GM12801 (cell line): ENCODE results near the gene ADORA2B.

Experiments
- TF ChIP-seq, protein P1 (sequence below): IDR thresholded peaks from one replicate; pipeline ENCODE4 v1.5.1; 2011; ENCODE audit warnings: control low read depth; ENCODE audit not compliant: insufficient read length; ENCODE audit errors: extremely low read depth

The ADORA2B gene

DNA sequence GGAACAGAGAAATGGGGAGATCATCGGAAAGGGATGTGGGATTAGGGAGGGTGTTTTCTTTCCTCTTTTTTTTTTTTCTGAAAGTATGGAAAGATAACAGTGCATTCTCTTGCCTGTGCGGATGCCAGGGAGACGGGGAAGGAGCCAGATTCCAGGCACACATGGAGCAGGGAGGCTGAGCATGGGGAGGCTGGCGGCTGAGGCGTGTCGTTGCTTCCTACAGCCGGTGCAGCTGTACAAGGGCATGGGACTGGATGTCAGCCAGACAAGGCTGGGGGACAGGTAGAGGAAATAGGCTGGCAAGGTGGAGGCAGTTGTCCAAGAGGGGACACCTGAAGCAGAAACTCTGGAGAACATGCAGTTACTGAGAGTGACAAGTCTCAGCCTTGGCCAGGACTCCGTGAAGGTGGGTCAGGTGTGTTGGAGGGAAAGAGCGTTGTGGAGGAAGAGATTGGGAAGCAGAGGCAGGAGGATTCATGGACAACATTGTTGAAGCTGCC, 16.6 kb upstream of the ADORA2B start:
- TF ChIP-seq, protein P1, sequence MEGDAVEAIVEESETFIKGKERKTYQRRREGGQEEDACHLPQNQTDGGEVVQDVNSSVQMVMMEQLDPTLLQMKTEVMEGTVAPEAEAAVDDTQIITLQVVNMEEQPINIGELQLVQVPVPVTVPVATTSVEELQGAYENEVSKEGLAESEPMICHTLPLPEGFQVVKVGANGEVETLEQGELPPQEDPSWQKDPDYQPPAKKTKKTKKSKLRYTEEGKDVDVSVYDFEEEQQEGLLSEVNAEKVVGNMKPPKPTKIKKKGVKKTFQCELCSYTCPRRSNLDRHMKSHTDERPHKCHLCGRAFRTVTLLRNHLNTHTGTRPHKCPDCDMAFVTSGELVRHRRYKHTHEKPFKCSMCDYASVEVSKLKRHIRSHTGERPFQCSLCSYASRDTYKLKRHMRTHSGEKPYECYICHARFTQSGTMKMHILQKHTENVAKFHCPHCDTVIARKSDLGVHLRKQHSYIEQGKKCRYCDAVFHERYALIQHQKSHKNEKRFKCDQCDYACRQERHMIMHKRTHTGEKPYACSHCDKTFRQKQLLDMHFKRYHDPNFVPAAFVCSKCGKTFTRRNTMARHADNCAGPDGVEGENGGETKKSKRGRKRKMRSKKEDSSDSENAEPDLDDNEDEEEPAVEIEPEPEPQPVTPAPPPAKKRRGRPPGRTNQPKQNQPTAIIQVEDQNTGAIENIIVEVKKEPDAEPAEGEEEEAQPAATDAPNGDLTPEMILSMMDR = no peak

DNA sequence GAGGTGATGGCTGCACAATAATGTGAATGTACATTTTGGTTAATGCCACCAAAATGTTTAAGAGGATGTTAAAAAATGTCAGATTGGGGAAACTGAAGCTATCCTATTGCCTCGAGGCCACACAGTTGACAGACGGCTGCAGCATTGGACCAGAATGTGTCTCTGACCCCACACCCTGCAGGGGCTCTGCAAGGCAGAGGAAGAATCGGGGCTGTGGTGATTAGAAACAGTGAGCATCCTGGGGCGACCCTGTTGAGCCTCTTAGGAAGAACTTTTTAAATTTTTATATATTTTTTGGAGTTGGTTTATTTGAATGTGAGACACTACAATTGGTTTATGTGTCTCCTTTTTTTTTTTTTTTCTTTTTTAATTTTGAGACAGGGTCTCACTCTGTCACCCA, 15.0 kb upstream of the ADORA2B start:
- TF ChIP-seq, protein P1 = no peak

DNA sequence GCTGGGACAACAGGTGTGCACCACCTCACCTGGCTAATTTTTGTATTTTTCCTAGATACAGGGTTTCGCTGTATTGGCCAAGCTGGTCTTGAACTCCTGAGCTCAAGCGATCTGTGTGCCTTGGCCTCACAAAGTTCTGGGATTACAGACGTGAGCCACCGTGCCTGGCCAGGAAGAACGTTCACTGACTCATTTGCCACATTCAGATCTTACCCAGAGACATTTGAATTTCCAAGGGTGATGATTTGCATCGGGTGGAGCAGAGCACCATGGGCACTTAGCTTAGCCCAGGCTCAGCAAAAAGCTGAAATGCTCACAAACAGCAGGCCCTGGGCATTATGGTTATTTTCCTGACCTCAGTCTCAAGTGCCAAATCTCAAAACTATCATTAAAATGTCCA, 14.5 kb upstream of the ADORA2B start:
- TF ChIP-seq, protein P1 = no peak

DNA sequence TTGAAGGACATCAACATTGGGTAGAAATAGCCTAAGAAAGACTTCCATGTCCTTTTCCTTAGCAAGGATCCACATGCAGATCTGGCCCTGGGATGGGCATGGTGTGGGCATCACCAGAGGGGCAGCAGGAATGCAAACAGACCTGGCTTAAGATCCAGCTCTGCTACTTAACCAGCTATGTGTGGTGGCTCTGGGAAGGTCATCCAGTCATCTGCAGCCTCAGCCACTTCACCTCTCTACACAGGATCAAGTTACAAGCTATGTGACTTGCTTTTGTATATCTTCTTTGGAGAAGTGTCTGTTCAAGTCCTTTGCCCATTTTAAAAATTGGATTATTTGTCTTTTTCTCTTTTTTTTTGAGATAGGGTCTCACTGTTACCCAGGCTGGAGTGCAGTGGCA, 13.5 kb upstream of the ADORA2B start:
- TF ChIP-seq, protein P1 = no peak

DNA sequence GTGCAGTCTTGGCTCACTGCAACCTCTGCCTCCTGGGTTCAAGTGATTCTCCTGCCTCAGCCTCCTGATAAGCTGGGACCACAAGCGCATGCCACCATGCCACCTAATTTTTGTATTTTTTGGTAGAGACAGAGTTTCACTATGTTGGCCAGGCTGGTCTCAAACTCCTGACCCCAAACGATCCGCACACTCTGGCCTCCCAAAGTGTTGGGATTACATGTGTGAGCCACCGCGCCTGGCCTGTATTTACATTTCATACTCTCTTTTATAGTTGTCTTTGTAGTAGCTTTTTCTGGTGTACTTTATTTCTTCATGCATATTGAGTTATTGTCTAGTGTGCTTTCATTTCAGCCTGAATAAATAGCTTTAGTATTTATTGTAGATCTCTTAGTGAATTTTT, 10.1 kb upstream of the ADORA2B start:
- TF ChIP-seq, protein P1 = no peak

DNA sequence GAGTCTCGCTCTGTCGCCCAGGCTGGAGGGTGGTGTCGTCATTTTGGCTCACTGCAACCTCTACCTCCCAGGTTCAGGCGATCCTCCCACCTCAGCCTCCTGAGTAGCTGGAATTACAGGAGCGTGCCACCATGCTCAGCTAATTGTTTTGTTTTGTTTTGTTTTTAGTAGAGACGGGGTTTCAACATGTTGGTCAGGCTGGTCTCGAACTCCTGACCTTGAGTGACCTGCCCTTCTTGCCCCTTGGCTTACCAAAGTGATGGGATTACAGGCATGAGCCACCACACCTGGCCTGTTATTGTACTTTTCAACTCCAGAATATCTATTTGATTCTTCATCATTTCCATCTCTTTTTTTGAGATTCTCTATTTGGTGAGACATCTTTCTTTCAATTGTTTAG, 9.0 kb upstream of the ADORA2B start:
- TF ChIP-seq, protein P1 = no peak

DNA sequence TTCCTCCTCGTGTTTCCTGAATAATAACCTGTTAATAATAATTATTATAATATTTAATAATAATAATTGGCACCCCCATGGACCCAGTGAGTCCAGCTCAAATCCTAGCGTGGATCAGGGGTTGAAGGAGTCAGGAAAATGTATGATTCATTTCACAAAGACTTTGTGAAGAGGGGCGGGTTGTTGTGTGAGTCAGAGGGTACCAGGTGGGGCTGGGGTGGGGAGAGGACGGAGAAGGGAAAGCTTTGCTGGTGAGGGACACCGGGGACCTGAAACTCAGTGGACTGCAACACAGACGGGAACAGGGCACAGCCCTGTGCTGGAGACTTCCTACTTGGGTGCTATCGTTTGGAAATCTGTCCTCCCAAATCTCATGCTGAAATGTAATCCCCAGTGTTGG, 3.1 kb upstream of the ADORA2B start:
- TF ChIP-seq, protein P1 = no peak
